ENCODE results near the gene LMBR1.

DNA sequence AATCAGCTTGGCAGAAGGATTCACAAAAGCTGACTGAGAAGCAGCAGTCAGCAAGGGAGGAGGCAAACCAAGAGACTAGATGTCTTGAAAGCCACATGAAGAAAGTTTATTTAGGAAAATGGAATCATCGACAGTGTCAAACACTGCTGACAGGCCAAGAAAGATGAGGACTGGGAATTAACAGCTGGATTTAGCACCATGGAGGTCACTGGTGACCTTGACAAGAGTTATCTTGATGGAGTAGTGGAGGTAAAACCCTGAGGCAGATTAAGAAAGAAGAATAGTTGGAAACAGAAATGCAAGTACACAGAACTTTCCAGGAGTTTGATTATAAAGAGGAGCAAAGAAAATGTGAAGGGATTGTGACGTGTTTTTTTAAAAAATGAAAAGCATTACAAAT, 51.5 kb downstream of the LMBR1 start:
- TF ChIP-seq, protein P1, sequence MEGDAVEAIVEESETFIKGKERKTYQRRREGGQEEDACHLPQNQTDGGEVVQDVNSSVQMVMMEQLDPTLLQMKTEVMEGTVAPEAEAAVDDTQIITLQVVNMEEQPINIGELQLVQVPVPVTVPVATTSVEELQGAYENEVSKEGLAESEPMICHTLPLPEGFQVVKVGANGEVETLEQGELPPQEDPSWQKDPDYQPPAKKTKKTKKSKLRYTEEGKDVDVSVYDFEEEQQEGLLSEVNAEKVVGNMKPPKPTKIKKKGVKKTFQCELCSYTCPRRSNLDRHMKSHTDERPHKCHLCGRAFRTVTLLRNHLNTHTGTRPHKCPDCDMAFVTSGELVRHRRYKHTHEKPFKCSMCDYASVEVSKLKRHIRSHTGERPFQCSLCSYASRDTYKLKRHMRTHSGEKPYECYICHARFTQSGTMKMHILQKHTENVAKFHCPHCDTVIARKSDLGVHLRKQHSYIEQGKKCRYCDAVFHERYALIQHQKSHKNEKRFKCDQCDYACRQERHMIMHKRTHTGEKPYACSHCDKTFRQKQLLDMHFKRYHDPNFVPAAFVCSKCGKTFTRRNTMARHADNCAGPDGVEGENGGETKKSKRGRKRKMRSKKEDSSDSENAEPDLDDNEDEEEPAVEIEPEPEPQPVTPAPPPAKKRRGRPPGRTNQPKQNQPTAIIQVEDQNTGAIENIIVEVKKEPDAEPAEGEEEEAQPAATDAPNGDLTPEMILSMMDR (conservative IDR thresholded peaks at IDR 0.05 in 1 of 2, IDR thresholded peaks at IDR 0.05 in 1 of 2; ENCODE audit: low read depth in 1 of 2, low read length in 2 of 2), result no peak
- no peak for TF ChIP-seq EZH2 (IDR thresholded peaks at IDR 0.05; ENCODE audit: low read length, missing control alignments)

All from fibroblast of lung (primary cell).